Endothelial cell (in vitro differentiated cells): ENCODE results near the gene NEURL1B. TPM values are rescaled to one million over a fixed set of nuclear protein-coding genes. Genes with fewer than 3 reads are reported as not detected.

Source experiments
- DNase-seq: peaks from one replicate; pipeline ENCODE4 v3.0.0; 2021; ENCODE audit warnings: low spot score
- H3K27ac Mint-ChIP-seq: one replicate; pipeline ENCODE4 v1.8.0; 2021; ENCODE audit warnings: mixed read lengths, inconsistent platforms; ENCODE audit not compliant: unreplicated experiment
- H3K27me3 Mint-ChIP-seq: one replicate; pipeline ENCODE4 v1.8.0; 2021; ENCODE audit warnings: mild to moderate bottlenecking, moderate library complexity, mixed read lengths, inconsistent platforms; ENCODE audit not compliant: unreplicated experiment
- H3K36me3 Mint-ChIP-seq: one replicate; pipeline ENCODE4 v1.8.0; 2021; ENCODE audit warnings: mild to moderate bottlenecking, low read depth, mixed read lengths, inconsistent platforms; ENCODE audit not compliant: unreplicated experiment
- H3K4me1 Mint-ChIP-seq: one replicate; pipeline ENCODE4 v1.8.0; 2021; ENCODE audit warnings: mild to moderate bottlenecking, mixed read lengths, inconsistent platforms; ENCODE audit not compliant: unreplicated experiment
- H3K4me3 Mint-ChIP-seq: one replicate; pipeline ENCODE4 v1.8.0; 2021; ENCODE audit warnings: mild to moderate bottlenecking, mixed read lengths, inconsistent platforms; ENCODE audit not compliant: unreplicated experiment
- H3K9me3 Mint-ChIP-seq: one replicate; pipeline ENCODE4 v1.8.0; 2021; ENCODE audit warnings: mixed read lengths, inconsistent platforms; ENCODE audit not compliant: unreplicated experiment
- CTCF ChIP-seq: fragments of 200-600 bp; sonication (generic); IDR thresholded peaks from one replicate; pipeline ENCODE4 v1.5.0; 2021; ENCODE audit warnings: antibody characterized with exemption; ENCODE audit not compliant: unreplicated experiment
- total RNA-seq: library from RNA; stranded (reverse); fragmentation: NEBNext Ultra II Directional; extraction: Animal tissue kit (Norgen Biotek cat#: 25700); gene quantifications from one replicate; pipeline ENCODE4 v1.2.1, GENCODE V29; 2021; ENCODE audit not compliant: unreplicated experiment

NEURL1B gene
- total RNA-seq, 1 donor from 2014 or later = 0.13 TPM

- H3K27ac Mint-ChIP-seq = no peak overlapping the region
- H3K27me3 Mint-ChIP-seq = peaks cover 12% of the 10 kb centered on the region
- H3K4me1 Mint-ChIP-seq = peaks cover 11% of the 10 kb centered on the region
- peaks cover 9% of the 10 kb centered on the region for H3K36me3 Mint-ChIP-seq
- H3K9me3 Mint-ChIP-seq = no peaks in the 10 kb centered on the region
- TF ChIP-seq CTCF = no peak
- DNase-seq = no peak
- no peak overlapping the region for H3K4me3 Mint-ChIP-seq
Measured at GRCh38 chr5:172594431-172594830, 46.6 kb upstream of the NEURL1B start.

GRCh38 chr5:172594867-172595466 is 46.1 kb upstream of the NEURL1B start:
- Mint-ChIP-seq H3K27me3 (peaks cover 13% of the 10 kb centered on the region), H3K36me3 (peaks cover 9% of the 10 kb centered on the region), H3K27ac (no peak overlapping the region), H3K4me1 (peaks cover 11% of the 10 kb centered on the region), H3K4me3 (no peak overlapping the region), H3K9me3 (no peaks in the 10 kb centered on the region)
- DNase-seq = no peak
- no peak for TF ChIP-seq CTCF

- peaks cover 11% of the 10 kb centered on the region for H3K4me1 Mint-ChIP-seq
- no peak for DNase-seq
- H3K27ac Mint-ChIP-seq = no peak overlapping the region
- no peak overlapping the region for H3K4me3 Mint-ChIP-seq
- H3K36me3 Mint-ChIP-seq = peaks cover 9% of the 10 kb centered on the region
- peaks cover 13% of the 10 kb centered on the region for H3K27me3 Mint-ChIP-seq
- no peak for TF ChIP-seq CTCF
- H3K9me3 Mint-ChIP-seq = no peaks in the 10 kb centered on the region
Measured at GRCh38 chr5:172595596-172596455, 45.2 kb upstream of the NEURL1B start.

GRCh38 chr5:172596638-172597231 is 44.3 kb upstream of the NEURL1B start:
- no peak for DNase-seq
- peaks cover 9% of the 10 kb centered on the region for H3K36me3 Mint-ChIP-seq
- no peak for TF ChIP-seq CTCF
- no peak overlapping the region for H3K27ac Mint-ChIP-seq
- peaks cover 13% of the 10 kb centered on the region for H3K27me3 Mint-ChIP-seq
- H3K4me1 Mint-ChIP-seq = peaks cover 11% of the 10 kb centered on the region
- H3K9me3 Mint-ChIP-seq = no peaks in the 10 kb centered on the region
- peak overlapping the region; percentile 13 for H3K4me3 Mint-ChIP-seq
